Endothelial cell of umbilical vein (primary cell): Measurements from ENCODE around the gene PRSS56. TPM values are rescaled to one million over a fixed set of nuclear protein-coding genes. Genes with fewer than 3 reads are reported as not detected.

ENCODE experiments used
- BruUV-seq: library from RNA; stranded (reverse); fragments of 400-500 nt; replicated peaks from 2 replicates; lab custom pipeline; 2021; lab: Mats Ljungman, UMichigan
- CTCF ChIA-PET: fragments of 300-600, 350-600 bp; sonication (Branson Sonifier 250); formaldehyde crosslinking; loops from one replicate; lab custom pipeline; 2021; ENCODE audit warnings: antibody characterized with exemption, inconsistent platforms; lab: Charles Lee
- POLR2A ChIA-PET: fragments of 300-600, 350-600 bp; sonication (Branson Sonifier 250); formaldehyde crosslinking; loops from one replicate; lab custom pipeline; 2021; ENCODE audit warnings: antibody characterized with exemption, inconsistent platforms; lab: Charles Lee
- DNase-seq: peaks from one replicate; pipeline ENCODE4 v3.0.0-alpha.2; 2011; ENCODE audit warnings: low read depth, low spot score
- FAIRE-seq: peaks from 2 replicates; lab custom pipeline; 2011; peaks lifted over from hg19 to GRCh38; lab: Jason Lieb, UNC
- H2AFZ ChIP-seq: 2 replicates; pipeline ENCODE4 v1.6.0; 2012; ENCODE audit warnings: low read depth, low read length, control low read depth, inconsistent platforms
- H3K27ac ChIP-seq: 2 replicates; pipeline ENCODE4 v1.5.1; 2011; ENCODE audit warnings: low read depth, mild to moderate bottlenecking, control low read depth, low read length, moderate library complexity; ENCODE audit not compliant: insufficient read depth
- H3K27me3 ChIP-seq, 2 experiments: 2 replicates each; pipeline versions ENCODE4 v1.6.0 to v1.6.1; 2011; ENCODE audit warnings: low read length in 2 of 2, mixed read lengths in 1 of 2; ENCODE audit not compliant: control insufficient read depth in 2 of 2, insufficient read depth in 2 of 2
- H3K36me3 ChIP-seq, 2 experiments: 2 replicates in 1 of 2; 3 replicates in 1 of 2; pipeline ENCODE4 v1.5.1; 2011; ENCODE audit warnings: low read length in 2 of 2, mild to moderate bottlenecking in 1 of 2, moderate library complexity in 1 of 2; ENCODE audit not compliant: control insufficient read depth in 2 of 2, insufficient read depth in 2 of 2; ENCODE audit errors: extremely low read depth in 1 of 2
- H3K4me1 ChIP-seq: 3 replicates; pipeline ENCODE4 v1.5.1; 2011; ENCODE audit warnings: mild to moderate bottlenecking, low read length; ENCODE audit not compliant: control insufficient read depth, insufficient read depth; ENCODE audit errors: extremely low read depth
- H3K4me2 ChIP-seq: 2 replicates; pipeline ENCODE4 v1.6.1; 2011; ENCODE audit warnings: low read length, control low read depth, mixed read lengths; ENCODE audit not compliant: insufficient read depth
- H3K4me3 ChIP-seq, 3 experiments: fragments of 200-600 bp in 1 of 3; sonication (generic), shearing (Covaris generic) in 1 of 3; replicated peaks in 1 of 3; 2 replicates each; pipeline ENCODE4 v1.5.1; 2011 to 2016; ENCODE audit warnings: control low read depth in 3 of 3, low read length in 3 of 3, mild to moderate bottlenecking in 2 of 3, inconsistent platforms in 1 of 3, low read depth in 1 of 3, moderate library complexity in 1 of 3; ENCODE audit not compliant: insufficient read depth in 1 of 3
- H3K79me2 ChIP-seq: 2 replicates; pipeline ENCODE4 v1.6.0; 2012; ENCODE audit warnings: low read length, inconsistent platforms; ENCODE audit not compliant: control insufficient read depth, insufficient read depth
- H3K9ac ChIP-seq: replicated peaks from 2 replicates; pipeline ENCODE3; 2011; ENCODE audit warnings: low read length, control low read depth; ENCODE audit not compliant: insufficient read depth; ENCODE audit errors: extremely low read depth
- H3K9me1 ChIP-seq: replicated peaks from 3 replicates; pipeline ENCODE4 v1.6.0; 2011; ENCODE audit warnings: mild to moderate bottlenecking, low read length; ENCODE audit not compliant: control insufficient read depth, insufficient read depth; ENCODE audit errors: extremely low read depth
- H3K9me3 ChIP-seq: replicated peaks from 2 replicates; pipeline ENCODE4 v1.5.1; 2012; ENCODE audit warnings: low read length, inconsistent platforms; ENCODE audit not compliant: control insufficient read depth, insufficient read depth
- H4K20me1 ChIP-seq: replicated peaks from 2 replicates; pipeline ENCODE3; 2011; ENCODE audit warnings: mild to moderate bottlenecking, low read length; ENCODE audit not compliant: control insufficient read depth, insufficient read depth; ENCODE audit errors: extremely low read depth
- EZH2 ChIP-seq: IDR thresholded peaks from 2 replicates; pipeline ENCODE4 v1.6.1; 2012; ENCODE audit warnings: borderline replicate concordance, low read depth, mild to moderate bottlenecking, moderate library complexity, low read length, inconsistent platforms; ENCODE audit not compliant: severe bottlenecking
- FOS ChIP-seq: IDR thresholded peaks from 2 replicates; pipeline ENCODE4 v1.6.1; 2011; ENCODE audit warnings: mild to moderate bottlenecking, low read length, moderate library complexity, borderline replicate concordance; ENCODE audit not compliant: insufficient read depth
- GATA2 ChIP-seq: IDR thresholded peaks from 2 replicates; pipeline ENCODE4 v1.7.0; 2011; ENCODE audit warnings: low read depth, mild to moderate bottlenecking, moderate library complexity, mixed read lengths, low read length; ENCODE audit not compliant: insufficient read length, insufficient read depth
- MAX ChIP-seq: IDR thresholded peaks from 2 replicates; pipeline ENCODE4 v1.6.1; 2011; ENCODE audit not compliant: insufficient read depth, insufficient read length
- MYC ChIP-seq: IDR thresholded peaks from one replicate; pipeline ENCODE4 v1.6.1; 2011; ENCODE audit warnings: mild to moderate bottlenecking, low read depth, low read length
- POLR2A ChIP-seq: IDR thresholded peaks from 2 replicates; pipeline ENCODE4 v1.6.1; 2012; ENCODE audit warnings: low read depth, mild to moderate bottlenecking, control low read depth, low read length
- dilution Hi-C: fragments of 300-500 bp; cut with MboI; formaldehyde crosslinking; loops from one replicate; pipeline ENCODE4 v1.15.0; 2019; ENCODE audit warnings: low sequenced_read_pairs; ENCODE audit not compliant: extremely low pct_ligation_motif_present
- intact Hi-C: fragments of 100-400 bp; cut with micrococcal nuclease; formaldehyde crosslinking; loops from one replicate; pipeline ENCODE4 v1.10.0; 2022
- polyA plus RNA-seq, 4 experiments: library from polyadenylated mRNA; depleted of rRNA in 3 of 4; stranded (reverse) in 3 of 4; unstranded in 1 of 4; fragments of >200 nt; gene quantifications; 2 replicates each; pipeline versions ENCODE4 v1.2.1 to v1.2.3, GENCODE V29; 2011 to 2012; ENCODE audit warnings: missing spikeins in 1 of 4
- total RNA-seq: library from RNA; stranded (reverse); gene quantifications from 2 replicates; pipeline ENCODE4 v1.2.3, GENCODE V29; 2021
- TF ChIP-seq, protein P1 (sequence below), 2 donors: IDR thresholded peaks; 1 replicate in 1 of 2; 2 replicates in 1 of 2; pipeline ENCODE4 v1.5.1; 2011; ENCODE audit warnings: low read length in 2 of 2, mild to moderate bottlenecking in 2 of 2, moderate library complexity in 2 of 2, control low read depth in 1 of 2, inconsistent platforms in 1 of 2, low read depth in 1 of 2; ENCODE audit not compliant: insufficient read depth in 1 of 2; ENCODE audit errors: extremely low read depth in 1 of 2

PRSS56 gene
- total and polyA plus RNA-seq, 2 donors (not counting 3 experiments of a cell fraction or from before 2014, with no cell fraction given), result not detected

DNA sequence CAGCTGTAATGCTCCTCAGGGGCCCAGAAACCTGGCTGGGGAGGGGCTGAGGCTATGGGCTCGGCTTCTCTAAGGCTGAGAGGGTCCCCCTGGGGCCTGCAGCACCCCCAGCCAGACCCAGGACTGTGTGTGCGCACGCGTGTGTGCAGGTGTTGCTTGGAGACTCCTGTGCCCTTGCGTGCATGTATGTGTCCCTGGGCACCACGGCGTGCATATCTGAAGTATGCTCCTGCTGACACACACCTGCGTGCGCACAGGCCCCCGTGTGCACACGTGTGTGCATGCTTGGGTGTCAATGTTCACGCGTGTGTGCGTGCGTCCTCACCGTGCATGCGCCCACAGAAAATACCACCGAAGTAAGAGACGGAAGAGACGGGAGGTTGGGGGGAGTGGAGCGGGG, 17.7 kb upstream of the PRSS56 start:
- H3K9me3 ChIP-seq, result no peaks in the 10 kb centered on the region
- intact Hi-C loops (no loop called here), dilution Hi-C loops (no loop called here)
- H3K9me1 ChIP-seq, result no peaks in the 10 kb centered on the region
- no peak overlapping the region for H3K4me3 ChIP-seq
- ChIA-PET CTCF (interaction anchor here (1.1 kb wide), 1 partner anchor 602 kb away, joined by 4 read pairs; no protein-coding TSS in a partner anchor), POLR2A (no interaction called here)
- H3K27ac ChIP-seq, result no peak overlapping the region
- H3K79me2 ChIP-seq, result no peaks in the 10 kb centered on the region
- no TSS peak for BruUV-seq
- no peaks in the 10 kb centered on the region for H3K4me1 ChIP-seq
- H3K9ac ChIP-seq, result no peak overlapping the region
- H3K4me2 ChIP-seq, result no peak overlapping the region
- TF ChIP-seq GATA2, result no peak
- TF ChIP-seq MAX, result no peak
- no peak for TF ChIP-seq MYC
- TF ChIP-seq EZH2, result no peak
- TF ChIP-seq FOS, result no peak
- DNase-seq (no peak), FAIRE-seq (no peak)
- peaks cover 35% of the 10 kb centered on the region in 2 experiments for H3K27me3 ChIP-seq
- H3K36me3 ChIP-seq, result no peaks in the 10 kb centered on the region
- H4K20me1 ChIP-seq, result no peaks in the 10 kb centered on the region
- H2AFZ ChIP-seq, result no peak overlapping the region

DNA sequence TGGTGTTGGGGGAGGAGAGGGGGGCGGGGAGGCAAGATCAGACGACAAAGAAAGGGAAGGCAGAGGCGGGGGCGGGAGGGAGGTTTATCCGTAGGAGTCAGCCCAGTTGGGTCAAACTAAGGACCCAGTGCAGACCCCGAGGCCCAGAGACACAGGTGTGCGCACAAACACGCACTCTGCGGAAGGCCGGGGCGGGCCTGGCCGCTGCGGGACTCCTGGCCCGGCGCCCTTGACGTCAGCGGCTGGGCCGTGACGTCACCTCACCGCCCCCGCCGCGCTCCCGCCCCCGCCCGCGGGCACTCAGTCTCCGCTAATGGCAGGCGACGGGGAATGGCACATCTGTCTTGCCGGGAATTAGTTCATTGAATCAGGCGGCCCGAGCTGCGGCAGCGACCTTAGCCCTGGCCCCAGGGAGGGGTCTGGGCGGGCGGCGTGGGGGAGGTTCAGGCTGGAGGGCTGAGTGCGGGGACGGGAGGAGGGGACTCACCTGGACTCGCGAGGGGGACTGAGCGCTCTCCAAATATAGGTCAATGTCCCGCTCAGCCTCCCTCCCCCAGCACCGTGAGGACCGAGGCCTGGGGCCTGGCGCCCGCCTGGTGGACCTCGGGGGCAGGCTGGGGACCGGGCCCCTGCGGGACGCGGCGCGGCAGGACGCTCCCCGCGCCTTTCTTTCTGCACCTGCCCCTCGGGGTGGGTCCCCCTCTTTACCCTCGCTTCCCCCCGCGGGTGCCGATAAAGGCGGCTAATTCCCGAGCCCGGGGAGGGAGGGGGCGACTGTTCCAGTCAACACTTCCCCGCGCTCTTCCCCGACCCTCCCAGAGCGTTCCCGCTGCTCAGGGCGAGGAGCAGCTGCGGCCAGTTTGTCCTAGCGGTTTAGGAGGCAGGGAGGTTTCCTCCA, 17.0 kb upstream of the PRSS56 start:
- CTCF ChIA-PET, result no interaction called here
- FAIRE-seq (no peak), DNase-seq (no peak)
- Histone ChIP-seq H3K4me2 (no peak overlapping the region), H3K4me3 (peak overlapping the region in 1 of 3 experiments; percentile 3), H2AFZ (no peak overlapping the region), H3K9ac (no peak overlapping the region), H3K9me1 (no peaks in the 10 kb centered on the region), H3K79me2 (no peaks in the 10 kb centered on the region), H3K36me3 (no peaks in the 10 kb centered on the region), H4K20me1 (no peaks in the 10 kb centered on the region), H3K27me3 (peaks cover 35 to 36% of the 10 kb centered on the region in 2 experiments), H3K4me1 (no peaks in the 10 kb centered on the region), H3K9me3 (no peaks in the 10 kb centered on the region), H3K27ac (no peak overlapping the region)
- dilution Hi-C loops, result no loop called here
- intact Hi-C loops, result no loop called here
- POLR2A ChIA-PET, result interaction anchor here (0.6 kb wide), 1 partner anchor 34 kb away, joined by 3 read pairs; no protein-coding TSS in a partner anchor
- no TSS peak for BruUV-seq
- TF ChIP-seq EZH2 (peak; percentile 99), POLR2A (no peak)
- TF ChIP-seq, protein P1, sequence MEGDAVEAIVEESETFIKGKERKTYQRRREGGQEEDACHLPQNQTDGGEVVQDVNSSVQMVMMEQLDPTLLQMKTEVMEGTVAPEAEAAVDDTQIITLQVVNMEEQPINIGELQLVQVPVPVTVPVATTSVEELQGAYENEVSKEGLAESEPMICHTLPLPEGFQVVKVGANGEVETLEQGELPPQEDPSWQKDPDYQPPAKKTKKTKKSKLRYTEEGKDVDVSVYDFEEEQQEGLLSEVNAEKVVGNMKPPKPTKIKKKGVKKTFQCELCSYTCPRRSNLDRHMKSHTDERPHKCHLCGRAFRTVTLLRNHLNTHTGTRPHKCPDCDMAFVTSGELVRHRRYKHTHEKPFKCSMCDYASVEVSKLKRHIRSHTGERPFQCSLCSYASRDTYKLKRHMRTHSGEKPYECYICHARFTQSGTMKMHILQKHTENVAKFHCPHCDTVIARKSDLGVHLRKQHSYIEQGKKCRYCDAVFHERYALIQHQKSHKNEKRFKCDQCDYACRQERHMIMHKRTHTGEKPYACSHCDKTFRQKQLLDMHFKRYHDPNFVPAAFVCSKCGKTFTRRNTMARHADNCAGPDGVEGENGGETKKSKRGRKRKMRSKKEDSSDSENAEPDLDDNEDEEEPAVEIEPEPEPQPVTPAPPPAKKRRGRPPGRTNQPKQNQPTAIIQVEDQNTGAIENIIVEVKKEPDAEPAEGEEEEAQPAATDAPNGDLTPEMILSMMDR (IDR thresholded peaks at IDR 0.05; ENCODE audit: extremely low read depth in 1 of 2, insufficient read depth in 1 of 2, low read depth in 1 of 2, low read length in 2 of 2), result no peak
